ENCODE measurements around the gene CRISPLD2. TPM values are rescaled to one million over a fixed set of nuclear protein-coding genes. Genes with fewer than 3 reads are reported as not detected.
A peak's percentile ranks its signal among the peaks of the same experiment; 100 is the strongest.

The CRISPLD2 gene
- total and polyA plus RNA-seq, 9 of the 15 experiments (the other 6 are each of a cell fraction or from before 2014, with no cell fraction given), result 0.03 to 0.24 (median 0.04) TPM; not detected in 4

DNA sequence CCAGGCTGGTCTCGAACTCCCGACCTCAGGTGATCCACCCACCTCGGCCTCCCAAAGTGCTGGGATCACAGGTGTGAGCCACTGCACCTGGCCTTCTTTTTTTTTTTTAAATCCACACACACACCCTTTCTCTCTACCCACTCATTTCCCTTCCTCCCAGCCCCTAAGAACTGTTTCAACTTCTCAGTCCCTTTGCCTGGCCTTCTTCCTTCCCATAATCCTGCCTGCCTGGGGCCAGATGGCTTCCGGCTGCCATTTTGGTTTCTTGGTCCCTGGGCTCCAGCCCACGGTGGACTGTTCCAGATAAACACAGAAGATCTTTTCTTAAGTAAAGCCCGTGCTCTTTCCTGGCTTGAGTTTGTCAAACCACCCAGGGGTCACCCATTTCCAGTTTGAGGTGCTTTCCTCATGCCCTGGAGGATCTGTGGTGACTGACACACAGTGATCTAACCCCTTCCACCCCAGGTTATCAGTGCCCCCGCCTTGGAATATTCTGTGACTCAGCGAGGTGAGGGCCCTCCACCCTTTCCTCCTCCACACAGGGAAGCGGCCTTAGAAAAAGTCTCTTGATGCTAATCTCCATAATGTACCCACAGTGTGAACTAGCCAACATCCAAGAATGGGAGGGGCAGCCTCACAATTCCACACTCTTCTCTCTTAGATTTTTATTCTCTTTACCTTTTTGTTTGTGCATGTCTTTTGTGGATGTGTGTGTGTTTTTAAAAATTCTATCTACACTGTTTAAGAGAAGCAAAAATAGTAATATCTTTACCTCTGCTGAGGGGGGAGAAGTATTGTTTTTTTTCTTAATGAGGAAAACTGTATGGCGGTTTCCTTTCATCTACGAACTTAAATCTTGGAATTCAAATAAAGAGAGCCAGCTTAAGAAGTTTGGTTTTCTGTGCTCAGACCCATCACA, 60.0 kb downstream of the CRISPLD2 start (continued):
- TF ChIP-seq CCNT2 (IDR thresholded peaks at IDR 0.05; ENCODE audit: borderline replicate concordance, extremely low read depth, insufficient read length, low read depth, low read length), result peak; percentile 81
- peak; percentile 92 for TF ChIP-seq GATAD2A (IDR thresholded peaks at IDR 0.05)
- TF ChIP-seq ZNF644 (tag; IDR thresholded peaks at IDR 0.05; ENCODE audit: low read depth), result no peak; the same call in none of the 2 replicates
- TF ChIP-seq HLTF (IDR thresholded peaks at IDR 0.05), result no peak; the same call in 1 of the 2 replicates
- TF ChIP-seq, protein P1, sequence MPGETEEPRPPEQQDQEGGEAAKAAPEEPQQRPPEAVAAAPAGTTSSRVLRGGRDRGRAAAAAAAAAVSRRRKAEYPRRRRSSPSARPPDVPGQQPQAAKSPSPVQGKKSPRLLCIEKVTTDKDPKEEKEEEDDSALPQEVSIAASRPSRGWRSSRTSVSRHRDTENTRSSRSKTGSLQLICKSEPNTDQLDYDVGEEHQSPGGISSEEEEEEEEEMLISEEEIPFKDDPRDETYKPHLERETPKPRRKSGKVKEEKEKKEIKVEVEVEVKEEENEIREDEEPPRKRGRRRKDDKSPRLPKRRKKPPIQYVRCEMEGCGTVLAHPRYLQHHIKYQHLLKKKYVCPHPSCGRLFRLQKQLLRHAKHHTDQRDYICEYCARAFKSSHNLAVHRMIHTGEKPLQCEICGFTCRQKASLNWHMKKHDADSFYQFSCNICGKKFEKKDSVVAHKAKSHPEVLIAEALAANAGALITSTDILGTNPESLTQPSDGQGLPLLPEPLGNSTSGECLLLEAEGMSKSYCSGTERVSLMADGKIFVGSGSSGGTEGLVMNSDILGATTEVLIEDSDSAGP (CRISPR knock-in tag; IDR thresholded peaks at IDR 0.05), result no peak
- no peak for TF ChIP-seq NCOA4 (IDR thresholded peaks at IDR 0.05; ENCODE audit: partially characterized antibody)
- no peak for TF ChIP-seq RFX7 (CRISPR knock-in tag; IDR thresholded peaks at IDR 0.05)
- no peak for TF ChIP-seq HIVEP1 (CRISPR knock-in tag; IDR thresholded peaks at IDR 0.05)
- TF ChIP-seq, protein P2, sequence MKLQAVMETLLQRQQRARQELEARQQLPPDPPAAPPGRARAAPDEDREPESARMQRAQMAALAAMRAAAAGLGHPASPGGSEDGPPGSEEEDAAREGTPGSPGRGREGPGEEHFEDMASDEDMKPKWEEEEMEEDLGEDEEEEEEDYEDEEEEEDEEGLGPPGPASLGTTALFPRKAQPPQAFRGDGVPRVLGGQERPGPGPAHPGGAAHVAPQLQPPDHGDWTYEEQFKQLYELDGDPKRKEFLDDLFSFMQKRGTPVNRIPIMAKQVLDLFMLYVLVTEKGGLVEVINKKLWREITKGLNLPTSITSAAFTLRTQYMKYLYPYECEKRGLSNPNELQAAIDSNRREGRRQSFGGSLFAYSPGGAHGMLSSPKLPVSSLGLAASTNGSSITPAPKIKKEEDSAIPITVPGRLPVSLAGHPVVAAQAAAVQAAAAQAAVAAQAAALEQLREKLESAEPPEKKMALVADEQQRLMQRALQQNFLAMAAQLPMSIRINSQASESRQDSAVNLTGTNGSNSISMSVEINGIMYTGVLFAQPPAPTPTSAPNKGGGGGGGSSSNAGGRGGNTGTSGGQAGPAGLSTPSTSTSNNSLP (IDR thresholded peaks at IDR 0.05; ENCODE audit: borderline replicate concordance, low read depth, low read length), result peak; percentile 47; the same call in 1 of the 2 replicates
- TF ChIP-seq WHSC1 (IDR thresholded peaks at IDR 0.05; ENCODE audit: low read length), result no peak
- TF ChIP-seq, protein P3, sequence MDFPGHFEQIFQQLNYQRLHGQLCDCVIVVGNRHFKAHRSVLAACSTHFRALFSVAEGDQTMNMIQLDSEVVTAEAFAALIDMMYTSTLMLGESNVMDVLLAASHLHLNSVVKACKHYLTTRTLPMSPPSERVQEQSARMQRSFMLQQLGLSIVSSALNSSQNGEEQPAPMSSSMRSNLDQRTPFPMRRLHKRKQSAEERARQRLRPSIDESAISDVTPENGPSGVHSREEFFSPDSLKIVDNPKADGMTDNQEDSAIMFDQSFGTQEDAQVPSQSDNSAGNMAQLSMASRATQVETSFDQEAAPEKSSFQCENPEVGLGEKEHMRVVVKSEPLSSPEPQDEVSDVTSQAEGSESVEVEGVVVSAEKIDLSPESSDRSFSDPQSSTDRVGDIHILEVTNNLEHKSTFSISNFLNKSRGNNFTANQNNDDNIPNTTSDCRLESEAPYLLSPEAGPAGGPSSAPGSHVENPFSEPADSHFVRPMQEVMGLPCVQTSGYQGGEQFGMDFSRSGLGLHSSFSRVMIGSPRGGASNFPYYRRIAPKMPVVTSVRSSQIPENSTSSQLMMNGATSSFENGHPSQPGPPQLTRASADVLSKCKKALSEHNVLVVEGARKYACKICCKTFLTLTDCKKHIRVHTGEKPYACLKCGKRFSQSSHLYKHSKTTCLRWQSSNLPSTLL (IDR thresholded peaks at IDR 0.05), result no peak
- TF ChIP-seq, protein P4, sequence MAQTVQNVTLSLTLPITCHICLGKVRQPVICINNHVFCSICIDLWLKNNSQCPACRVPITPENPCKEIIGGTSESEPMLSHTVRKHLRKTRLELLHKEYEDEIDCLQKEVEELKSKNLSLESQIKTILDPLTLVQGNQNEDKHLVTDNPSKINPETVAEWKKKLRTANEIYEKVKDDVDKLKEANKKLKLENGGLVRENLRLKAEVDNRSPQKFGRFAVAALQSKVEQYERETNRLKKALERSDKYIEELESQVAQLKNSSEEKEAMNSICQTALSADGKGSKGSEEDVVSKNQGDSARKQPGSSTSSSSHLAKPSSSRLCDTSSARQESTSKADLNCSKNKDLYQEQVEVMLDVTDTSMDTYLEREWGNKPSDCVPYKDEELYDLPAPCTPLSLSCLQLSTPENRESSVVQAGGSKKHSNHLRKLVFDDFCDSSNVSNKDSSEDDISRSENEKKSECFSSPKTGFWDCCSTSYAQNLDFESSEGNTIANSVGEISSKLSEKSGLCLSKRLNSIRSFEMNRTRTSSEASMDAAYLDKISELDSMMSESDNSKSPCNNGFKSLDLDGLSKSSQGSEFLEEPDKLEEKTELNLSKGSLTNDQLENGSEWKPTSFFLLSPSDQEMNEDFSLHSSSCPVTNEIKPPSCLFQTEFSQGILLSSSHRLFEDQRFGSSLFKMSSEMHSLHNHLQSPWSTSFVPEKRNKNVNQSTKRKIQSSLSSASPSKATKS (CRISPR knock-in tag; IDR thresholded peaks at IDR 0.05), result no peak
- TF ChIP-seq FOS (IDR thresholded peaks at IDR 0.05; ENCODE audit: extremely low read depth, insufficient read length), result peak; percentile 62
- TF ChIP-seq, protein P5, sequence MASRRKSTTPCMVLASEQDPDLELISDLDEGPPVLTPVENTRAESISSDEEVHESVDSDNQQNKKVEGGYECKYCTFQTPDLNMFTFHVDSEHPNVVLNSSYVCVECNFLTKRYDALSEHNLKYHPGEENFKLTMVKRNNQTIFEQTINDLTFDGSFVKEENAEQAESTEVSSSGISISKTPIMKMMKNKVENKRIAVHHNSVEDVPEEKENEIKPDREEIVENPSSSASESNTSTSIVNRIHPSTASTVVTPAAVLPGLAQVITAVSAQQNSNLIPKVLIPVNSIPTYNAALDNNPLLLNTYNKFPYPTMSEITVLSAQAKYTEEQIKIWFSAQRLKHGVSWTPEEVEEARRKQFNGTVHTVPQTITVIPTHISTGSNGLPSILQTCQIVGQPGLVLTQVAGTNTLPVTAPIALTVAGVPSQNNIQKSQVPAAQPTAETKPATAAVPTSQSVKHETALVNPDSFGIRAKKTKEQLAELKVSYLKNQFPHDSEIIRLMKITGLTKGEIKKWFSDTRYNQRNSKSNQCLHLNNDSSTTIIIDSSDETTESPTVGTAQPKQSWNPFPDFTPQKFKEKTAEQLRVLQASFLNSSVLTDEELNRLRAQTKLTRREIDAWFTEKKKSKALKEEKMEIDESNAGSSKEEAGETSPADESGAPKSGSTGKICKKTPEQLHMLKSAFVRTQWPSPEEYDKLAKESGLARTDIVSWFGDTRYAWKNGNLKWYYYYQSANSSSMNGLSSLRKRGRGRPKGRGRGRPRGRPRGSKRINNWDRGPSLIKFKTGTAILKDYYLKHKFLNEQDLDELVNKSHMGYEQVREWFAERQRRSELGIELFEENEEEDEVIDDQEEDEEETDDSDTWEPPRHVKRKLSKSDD (conservative IDR thresholded peaks at IDR 0.05; ENCODE audit: low read length), result 0 out of 2 replicates have a peak, but pooled peaks have one; percentile 52
- TF ChIP-seq, protein P6, sequence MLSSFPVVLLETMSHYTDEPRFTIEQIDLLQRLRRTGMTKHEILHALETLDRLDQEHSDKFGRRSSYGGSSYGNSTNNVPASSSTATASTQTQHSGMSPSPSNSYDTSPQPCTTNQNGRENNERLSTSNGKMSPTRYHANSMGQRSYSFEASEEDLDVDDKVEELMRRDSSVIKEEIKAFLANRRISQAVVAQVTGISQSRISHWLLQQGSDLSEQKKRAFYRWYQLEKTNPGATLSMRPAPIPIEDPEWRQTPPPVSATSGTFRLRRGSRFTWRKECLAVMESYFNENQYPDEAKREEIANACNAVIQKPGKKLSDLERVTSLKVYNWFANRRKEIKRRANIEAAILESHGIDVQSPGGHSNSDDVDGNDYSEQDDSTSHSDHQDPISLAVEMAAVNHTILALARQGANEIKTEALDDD (IDR thresholded peaks at IDR 0.05), result peak; percentile 87
